Trophoblast cell (in vitro differentiated cells and primary cell): ENCODE results near the gene ROBO1.

Experiments used
- DNase-seq, 2 donors: peaks; one replicate each; pipeline ENCODE4 v3.0.0-alpha.2; 2016
- H2AFZ ChIP-seq: 2 replicates; pipeline ENCODE4 v1.6.1; 2013; ENCODE audit warnings: low read length, moderate library complexity, mild to moderate bottlenecking; ENCODE audit not compliant: insufficient read depth, poor library complexity
- H2AK5ac ChIP-seq: 2 replicates; pipeline ENCODE4 v1.6.1; 2013; ENCODE audit warnings: mild to moderate bottlenecking, low read length
- H2BK120ac ChIP-seq: 2 replicates; pipeline ENCODE4 v1.6.1; 2013; ENCODE audit warnings: low read length, mild to moderate bottlenecking, moderate library complexity; ENCODE audit not compliant: insufficient read depth, poor library complexity
- H2BK12ac ChIP-seq: 2 replicates; pipeline ENCODE4 v1.6.1; 2013; ENCODE audit warnings: mild to moderate bottlenecking, low read length, moderate library complexity
- H2BK5ac ChIP-seq: 2 replicates; pipeline ENCODE4 v1.6.1; 2013; ENCODE audit warnings: low read length, low read depth, moderate library complexity, mild to moderate bottlenecking; ENCODE audit not compliant: poor library complexity
- H3K14ac ChIP-seq: 2 replicates; pipeline ENCODE4 v1.6.1; 2013; ENCODE audit warnings: mild to moderate bottlenecking, low read length
- H3K18ac ChIP-seq: 2 replicates; pipeline ENCODE4 v1.6.1; 2013; ENCODE audit warnings: mild to moderate bottlenecking, low read length
- H3K23ac ChIP-seq: 2 replicates; pipeline ENCODE4 v1.6.1; 2013; ENCODE audit warnings: low read length
- H3K27ac ChIP-seq: 2 replicates; pipeline ENCODE4 v1.5.1; 2013; ENCODE audit warnings: low read depth, mild to moderate bottlenecking, inconsistent platforms, low read length, moderate library complexity
- H3K27me3 ChIP-seq: 2 replicates; pipeline ENCODE4 v1.6.1; 2013; ENCODE audit warnings: inconsistent platforms, mild to moderate bottlenecking, low read length, moderate library complexity; ENCODE audit not compliant: insufficient read depth
- H3K36me3 ChIP-seq, 2 experiments: 1 replicate in 1 of 2; 2 replicates in 1 of 2; pipeline ENCODE4 v1.6.1; 2013; ENCODE audit warnings: low read length in 2 of 2, mild to moderate bottlenecking in 2 of 2, moderate library complexity in 1 of 2; ENCODE audit not compliant: insufficient read depth in 2 of 2, control insufficient read depth in 1 of 2
- H3K4ac ChIP-seq: 2 replicates; pipeline ENCODE4 v1.6.1; 2013; ENCODE audit warnings: low read depth, mild to moderate bottlenecking, low read length, moderate library complexity
- H3K4me1 ChIP-seq, 2 experiments: 1 replicate in 1 of 2; 2 replicates in 1 of 2; pipeline ENCODE4 v1.6.1; 2013; ENCODE audit warnings: low read length in 2 of 2, mild to moderate bottlenecking in 2 of 2, moderate library complexity in 1 of 2; ENCODE audit not compliant: insufficient read depth in 2 of 2, control insufficient read depth in 1 of 2
- H3K4me2 ChIP-seq: 2 replicates; pipeline ENCODE4 v1.6.1; 2013; ENCODE audit warnings: inconsistent platforms, mild to moderate bottlenecking, low read length, moderate library complexity
- H3K4me3 ChIP-seq: 2 replicates; pipeline ENCODE4 v1.5.1; 2013; ENCODE audit warnings: mild to moderate bottlenecking, low read depth, low read length, inconsistent platforms
- H3K79me1 ChIP-seq: one replicate; pipeline ENCODE4 v1.6.1; 2013; ENCODE audit warnings: low read length
- H3K79me2 ChIP-seq: 2 replicates; pipeline ENCODE4 v1.6.1; 2013; ENCODE audit warnings: low read length, mild to moderate bottlenecking; ENCODE audit not compliant: control insufficient read depth, insufficient read depth, poor library complexity
- H3K9ac ChIP-seq: 2 replicates; pipeline ENCODE4 v1.6.1; 2013; ENCODE audit warnings: mild to moderate bottlenecking, low read length
- H3K9me3 ChIP-seq: 2 replicates; pipeline ENCODE4 v1.6.1; 2013; ENCODE audit warnings: low read depth, mild to moderate bottlenecking, control low read depth, inconsistent platforms, low read length; ENCODE audit not compliant: insufficient read depth
- H4K12ac ChIP-seq: 2 replicates; pipeline ENCODE4 v1.6.1; 2013; ENCODE audit warnings: low read depth, mild to moderate bottlenecking, low read length, moderate library complexity
- H4K8ac ChIP-seq: 2 replicates; pipeline ENCODE4 v1.6.1; 2013; ENCODE audit warnings: low read depth, mild to moderate bottlenecking, low read length, moderate library complexity
- H4K91ac ChIP-seq: one replicate; pipeline ENCODE4 v1.6.1; 2013; ENCODE audit warnings: low read depth, mild to moderate bottlenecking, low read length, moderate library complexity
- WGBS: extraction: QIAGEN DNeasy Blood & Tissue Kit; methylation state at CpG from one replicate; pipeline ENCODE4 v1.1.7; 2013; ENCODE audit warnings: missing lambda C conversion rate; ENCODE audit not compliant: insufficient read length, insufficient coverage; ENCODE audit errors: extremely low coverage; 5-methylcytosine and 5-hydroxymethylcytosine counted together

ROBO1 gene

GRCh38 chr3:79085171-79085570 is 682.6 kb downstream of the ROBO1 start:
- Histone ChIP-seq H3K27ac (no peak overlapping the region), H3K23ac (no peak overlapping the region), H3K79me1 (no peaks in the 10 kb centered on the region), H4K8ac (no peak overlapping the region), H3K4me1 (no peaks in the 10 kb centered on the region), H2AFZ (no peak overlapping the region), H3K9me3 (no peaks in the 10 kb centered on the region), H3K18ac (no peak overlapping the region), H3K9ac (no peak overlapping the region), H2BK120ac (no peak overlapping the region), H4K91ac (no peak overlapping the region), H3K36me3 (no peaks in the 10 kb centered on the region), H3K79me2 (no peaks in the 10 kb centered on the region), H3K27me3 (no peaks in the 10 kb centered on the region), H4K12ac (no peak overlapping the region), H3K4me2 (no peak overlapping the region), H2AK5ac (no peak overlapping the region), H2BK5ac (no peak overlapping the region), H3K4me3 (no peak overlapping the region), H3K4ac (no peak overlapping the region), H3K14ac (no peak overlapping the region), H2BK12ac (no peak overlapping the region)
- no CpG with 5 or more reads among the region's 1 CpG for WGBS
- peak in 1 of 2 donors; percentile 4 for DNase-seq

DNA sequence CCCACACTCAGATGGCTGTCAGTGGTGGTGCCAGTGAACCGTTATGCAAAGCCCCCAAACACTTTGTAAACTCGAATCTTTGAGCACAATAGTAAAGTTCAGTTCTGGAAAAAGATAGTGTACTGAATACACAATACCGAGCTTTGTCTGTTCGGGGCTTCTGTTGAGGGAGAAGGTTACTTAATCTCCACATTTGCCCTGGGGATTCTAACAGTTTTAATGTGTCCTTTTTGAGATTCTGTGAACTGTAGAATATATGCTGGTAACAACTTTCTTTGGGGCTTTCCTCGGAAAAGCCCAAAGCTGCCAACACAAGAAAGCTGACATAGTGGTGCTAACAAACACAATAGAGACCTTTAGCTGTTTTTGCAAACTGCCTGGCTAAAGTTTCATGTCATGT is 686.5 kb downstream of the ROBO1 start:
- Histone ChIP-seq H3K4me1 (no peaks in the 10 kb centered on the region), H3K14ac (no peak overlapping the region), H3K23ac (no peak overlapping the region), H3K27me3 (no peaks in the 10 kb centered on the region), H2BK120ac (no peak overlapping the region), H2AK5ac (no peak overlapping the region), H2BK5ac (no peak overlapping the region), H3K9ac (no peak overlapping the region), H3K79me2 (no peaks in the 10 kb centered on the region), H2AFZ (no peak overlapping the region), H3K27ac (no peak overlapping the region), H3K36me3 (no peaks in the 10 kb centered on the region), H3K18ac (no peak overlapping the region), H4K91ac (no peak overlapping the region), H2BK12ac (no peak overlapping the region), H3K79me1 (no peaks in the 10 kb centered on the region), H4K8ac (no peak overlapping the region), H3K4me3 (no peak overlapping the region), H3K4ac (no peak overlapping the region), H4K12ac (no peak overlapping the region), H3K4me2 (no peak overlapping the region), H3K9me3 (no peaks in the 10 kb centered on the region)
- no CpG with 5 or more reads among the region's 5 CpGs for WGBS
- DNase-seq, result no peak

GRCh38 chr3:79074558-79074957 is 693.2 kb downstream of the ROBO1 start:
- Histone ChIP-seq H3K36me3 (no peaks in the 10 kb centered on the region), H3K9ac (no peak overlapping the region), H3K14ac (no peak overlapping the region), H2BK12ac (no peak overlapping the region), H2AFZ (no peak overlapping the region), H3K4ac (no peak overlapping the region), H3K79me2 (no peaks in the 10 kb centered on the region), H4K8ac (no peak overlapping the region), H3K23ac (no peak overlapping the region), H3K4me3 (no peak overlapping the region), H4K91ac (no peak overlapping the region), H3K4me1 (no peaks in the 10 kb centered on the region), H3K27me3 (no peaks in the 10 kb centered on the region), H4K12ac (no peak overlapping the region), H3K79me1 (no peaks in the 10 kb centered on the region), H3K27ac (no peak overlapping the region), H2AK5ac (no peak overlapping the region), H2BK5ac (no peak overlapping the region), H3K9me3 (no peaks in the 10 kb centered on the region), H3K4me2 (no peak overlapping the region), H2BK120ac (no peak overlapping the region), H3K18ac (no peak overlapping the region)
- no peak for DNase-seq
- WGBS, result no CpG with 5 or more reads among the region's 1 CpG

DNA sequence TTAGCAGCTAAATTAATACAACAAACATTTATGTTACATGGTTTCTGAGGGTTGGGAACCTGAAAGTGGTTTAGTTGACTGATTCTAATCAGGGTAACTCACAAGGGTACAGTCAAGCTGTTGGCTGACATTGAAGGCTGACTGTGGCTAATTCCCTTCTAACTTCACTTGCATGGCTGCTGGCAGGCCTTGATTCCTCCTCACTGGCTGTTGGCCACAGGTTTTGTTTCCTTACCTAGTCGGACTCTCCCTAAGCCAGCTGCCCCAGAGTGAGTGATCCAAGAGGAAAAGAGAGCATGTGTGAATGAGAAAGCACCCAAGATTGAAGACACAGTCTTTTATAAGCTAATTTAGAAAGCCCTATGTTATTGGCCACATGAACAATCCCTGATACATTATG is 700.1 kb downstream of the ROBO1 start:
- Histone ChIP-seq H3K9ac (no peak overlapping the region), H2AFZ (no peak overlapping the region), H3K36me3 (no peaks in the 10 kb centered on the region), H3K79me2 (no peaks in the 10 kb centered on the region), H3K23ac (no peak overlapping the region), H3K4me1 (no peaks in the 10 kb centered on the region), H4K8ac (no peak overlapping the region), H3K18ac (no peak overlapping the region), H3K27ac (no peak overlapping the region), H3K4ac (no peak overlapping the region), H3K4me3 (no peak overlapping the region), H3K79me1 (no peaks in the 10 kb centered on the region), H2BK5ac (no peak overlapping the region), H3K14ac (no peak overlapping the region), H3K9me3 (no peaks in the 10 kb centered on the region), H4K12ac (no peak overlapping the region), H3K27me3 (no peaks in the 10 kb centered on the region), H3K4me2 (no peak overlapping the region), H2BK12ac (no peak overlapping the region), H2AK5ac (no peak overlapping the region), H4K91ac (no peak overlapping the region), H2BK120ac (no peak overlapping the region)
- WGBS, result no CpG with 5 or more reads among the region's 1 CpG
- no peak for DNase-seq
